Measurements from ENCODE around the gene NRM. TPM values are rescaled to one million over a fixed set of nuclear protein-coding genes. Genes with fewer than 3 reads are reported as not detected.

NRM gene
- total RNA-seq, 1 experiment from 2014 or later: 31.2 TPM

GRCh38 chr6:30707281-30707850 is 16.6 kb upstream of the NRM start:
- TF ChIP-seq JAZF1 (CRISPR knock-in tag; IDR thresholded peaks at IDR 0.05) (no peak), GABPB1 (CRISPR knock-in tag; IDR thresholded peaks at IDR 0.05) (no peak), TCF7 (CRISPR knock-in tag; IDR thresholded peaks at IDR 0.05; ENCODE audit: low read depth) (no peak), ZNF138 (CRISPR knock-in tag; conservative IDR thresholded peaks at IDR 0.05) (no peak), STAT6 (CRISPR knock-in tag; conservative IDR thresholded peaks at IDR 0.05; ENCODE audit: low read depth) (no peak), ZBTB21 (CRISPR knock-in tag; IDR thresholded peaks at IDR 0.05; ENCODE audit: borderline replicate concordance) (no peak), FOXP4 (CRISPR knock-in tag; IDR thresholded peaks at IDR 0.05) (no peak), ZNF219 (CRISPR knock-in tag; IDR thresholded peaks at IDR 0.05; ENCODE audit: borderline replicate concordance) (no peak), HMGA2 (CRISPR knock-in tag; IDR thresholded peaks at IDR 0.05) (no peak), ATF3 (CRISPR knock-in tag; conservative IDR thresholded peaks at IDR 0.05) (no peak), ATF1 (CRISPR knock-in tag; IDR thresholded peaks at IDR 0.05) (no peak), IRF1 (CRISPR knock-in tag; IDR thresholded peaks at IDR 0.05) (no peak)
- H3K9me3 Mint-ChIP-seq: no peaks in the 10 kb centered on the region
- ChIA-PET CTCF (interaction anchor here (1.5 to 3.0 kb wide), 2 partner anchors 23 to 28 kb away, joined by 6 to 16 read pairs; no protein-coding TSS in a partner anchor), POLR2A (interaction anchor here (1.1 kb wide), 1 partner anchor 10 kb away, joined by 4 read pairs; the partner anchor contains the start of gene MDC1)
- H3K27ac Mint-ChIP-seq: peak overlapping the region; percentile 47
- peaks cover 14% of the 10 kb centered on the region for H3K4me1 Mint-ChIP-seq
- H3K4me3 Mint-ChIP-seq: no peak overlapping the region
- ATAC-seq: peak; percentile 51
- DNase-seq (ENCODE audit: low spot score): no peak
- H3K27me3 Mint-ChIP-seq (ENCODE audit: low read depth): no peaks in the 10 kb centered on the region; the same call in 1 of the 2 replicates
- peaks cover 80% of the 10 kb centered on the region for H3K36me3 Mint-ChIP-seq

- Mint-ChIP-seq H3K36me3 (peaks cover 69% of the 10 kb centered on the region), H3K27ac (no peak overlapping the region), H3K9me3 (no peaks in the 10 kb centered on the region), H3K4me3 (no peak overlapping the region), H3K4me1 (peaks cover 14% of the 10 kb centered on the region), H3K27me3 (ENCODE audit: low read depth) (no peaks in the 10 kb centered on the region; the same call in 1 of the 2 replicates)
- ATAC-seq: no peak
- DNase-seq (ENCODE audit: low spot score): no peak
- ChIA-PET POLR2A (interaction anchor here (2.7 kb wide), 1 partner anchor 12 kb away, joined by 9 read pairs; the partner anchor contains the start of gene MDC1), CTCF (interaction anchor here (3.0 kb wide), 1 partner anchor 27 kb away, joined by 16 read pairs; no protein-coding TSS in a partner anchor)
- TF ChIP-seq ZMAT4 (CRISPR knock-in tag; IDR thresholded peaks at IDR 0.05) (no peak), MAX (CRISPR knock-in tag; IDR thresholded peaks at IDR 0.05) (no peak), NFE2L1 (CRISPR knock-in tag; IDR thresholded peaks at IDR 0.05) (no peak), FOXP1 (CRISPR knock-in tag; IDR thresholded peaks at IDR 0.05; ENCODE audit: borderline replicate concordance) (no peak), CREB1 (CRISPR knock-in tag; IDR thresholded peaks at IDR 0.05) (no peak), PREB (CRISPR knock-in tag; IDR thresholded peaks at IDR 0.05; ENCODE audit: borderline replicate concordance) (no peak), TEAD1 (CRISPR knock-in tag; IDR thresholded peaks at IDR 0.05) (no peak), FOXP4 (CRISPR knock-in tag; IDR thresholded peaks at IDR 0.05) (no peak), NR1H2 (CRISPR knock-in tag; IDR thresholded peaks at IDR 0.05) (no peak), OVOL2 (CRISPR knock-in tag; IDR thresholded peaks at IDR 0.05; ENCODE audit: borderline replicate concordance) (no peak), RELA (CRISPR knock-in tag; IDR thresholded peaks at IDR 0.05; ENCODE audit: borderline replicate concordance) (no peak), RORB (CRISPR knock-in tag; IDR thresholded peaks at IDR 0.05) (no peak), ZNF219 (CRISPR knock-in tag; IDR thresholded peaks at IDR 0.05; ENCODE audit: borderline replicate concordance) (no peak), USF1 (CRISPR knock-in tag; IDR thresholded peaks at IDR 0.05) (no peak)
Observed at GRCh38 chr6:30705620-30706019, 14.8 kb upstream of the NRM start.

Measured in WTC11 (cell line).